Glutamatergic neuron (in vitro differentiated cells): ENCODE measurements around the gene BCL3. TPM values are rescaled to one million over a fixed set of nuclear protein-coding genes. Genes with fewer than 3 reads are reported as not detected.
A peak's percentile ranks its signal among the peaks of the same experiment; 100 is the strongest.

Source experiments
- DNase-seq: peaks from one replicate; pipeline ENCODE4 v3.0.0; 2022
- H3K27ac Mint-ChIP-seq: one replicate; pipeline ENCODE4 v1.8.0; 2020; ENCODE audit warnings: mild to moderate bottlenecking, mixed read lengths, inconsistent platforms; ENCODE audit not compliant: unreplicated experiment
- H3K27me3 Mint-ChIP-seq: one replicate; pipeline ENCODE4 v1.8.0; 2020; ENCODE audit warnings: mild to moderate bottlenecking, moderate library complexity, mixed read lengths, inconsistent platforms; ENCODE audit not compliant: unreplicated experiment
- H3K36me3 Mint-ChIP-seq: one replicate; pipeline ENCODE4 v1.8.0; 2020; ENCODE audit warnings: mild to moderate bottlenecking, mixed read lengths, inconsistent platforms; ENCODE audit not compliant: unreplicated experiment
- H3K4me1 Mint-ChIP-seq: one replicate; pipeline ENCODE4 v1.8.0; 2020; ENCODE audit warnings: mild to moderate bottlenecking, low read depth, mixed read lengths, inconsistent platforms; ENCODE audit not compliant: unreplicated experiment
- H3K4me3 Mint-ChIP-seq: one replicate; pipeline ENCODE4 v1.8.0; 2020; ENCODE audit warnings: mild to moderate bottlenecking, mixed read lengths, inconsistent platforms; ENCODE audit not compliant: unreplicated experiment
- H3K9me3 Mint-ChIP-seq: one replicate; pipeline ENCODE4 v1.8.0; 2020; ENCODE audit warnings: mild to moderate bottlenecking, moderate library complexity, mixed read lengths, inconsistent platforms; ENCODE audit not compliant: unreplicated experiment
- CTCF ChIP-seq: fragments of 200-600 bp; sonication (generic); IDR thresholded peaks from one replicate; pipeline ENCODE4 v1.5.0; 2021; ENCODE audit not compliant: partially characterized antibody, unreplicated experiment
- total RNA-seq: library from RNA; stranded (reverse); fragmentation: NEBNext Ultra II Directional; extraction: Animal tissue kit (Norgen Biotek cat#: 25700); gene quantifications from one replicate; pipeline ENCODE4 v1.2.1, GENCODE V29; 2021; ENCODE audit not compliant: unreplicated experiment

BCL3 gene
- total RNA-seq, 1 donor from 2014 or later: 2.4 TPM

GRCh38 chr19:44756089-44756562, 7.6 kb downstream of the BCL3 start:
- no peak overlapping the region for H3K4me3 Mint-ChIP-seq
- TF ChIP-seq CTCF: no peak
- DNase-seq: no peak
- peaks cover 6% of the 10 kb centered on the region for H3K9me3 Mint-ChIP-seq
- H3K36me3 Mint-ChIP-seq: no peaks in the 10 kb centered on the region
- H3K27me3 Mint-ChIP-seq: peaks cover 14% of the 10 kb centered on the region
- H3K27ac Mint-ChIP-seq: no peak overlapping the region
- H3K4me1 Mint-ChIP-seq: peaks cover 9% of the 10 kb centered on the region

GRCh38 chr19:44757057-44757734, 8.7 kb downstream of the BCL3 start:
- Mint-ChIP-seq H3K36me3 (no peaks in the 10 kb centered on the region), H3K4me1 (peaks cover 9% of the 10 kb centered on the region), H3K9me3 (peaks cover 8% of the 10 kb centered on the region), H3K27me3 (peaks cover 12% of the 10 kb centered on the region), H3K4me3 (peak overlapping the region; percentile 87), H3K27ac (peak overlapping the region; percentile 46)
- no peak for DNase-seq
- no peak for TF ChIP-seq CTCF

- H3K9me3 Mint-ChIP-seq: peaks cover 8% of the 10 kb centered on the region
- peak; percentile 84 for DNase-seq
- peaks cover 11% of the 10 kb centered on the region for H3K27me3 Mint-ChIP-seq
- peak overlapping the region; percentile 87 for H3K4me3 Mint-ChIP-seq
- peaks cover 9% of the 10 kb centered on the region for H3K4me1 Mint-ChIP-seq
- H3K36me3 Mint-ChIP-seq: no peaks in the 10 kb centered on the region
- TF ChIP-seq CTCF: no peak
- H3K27ac Mint-ChIP-seq: peak overlapping the region; percentile 46
Measured at GRCh38 chr19:44757735-44758505, 9.4 kb downstream of the BCL3 start.

- H3K4me1 Mint-ChIP-seq: peaks cover 9% of the 10 kb centered on the region
- H3K4me3 Mint-ChIP-seq: peak overlapping the region; percentile 87
- no peak for TF ChIP-seq CTCF
- no peak for DNase-seq
- no peak overlapping the region for H3K27ac Mint-ChIP-seq
- peaks cover 8% of the 10 kb centered on the region for H3K9me3 Mint-ChIP-seq
- H3K36me3 Mint-ChIP-seq: no peaks in the 10 kb centered on the region
- H3K27me3 Mint-ChIP-seq: peaks cover 11% of the 10 kb centered on the region
Measured at GRCh38 chr19:44758596-44758995, 10.1 kb downstream of the BCL3 start.
